Measurements from ENCODE around the gene CAMK2G.
"Not testable (repeated sequence)": the region's sequence is repeated elsewhere in the genome, so short reads cannot be mapped to it uniquely, and the experiment has no call there.

CAMK2G gene

DNA sequence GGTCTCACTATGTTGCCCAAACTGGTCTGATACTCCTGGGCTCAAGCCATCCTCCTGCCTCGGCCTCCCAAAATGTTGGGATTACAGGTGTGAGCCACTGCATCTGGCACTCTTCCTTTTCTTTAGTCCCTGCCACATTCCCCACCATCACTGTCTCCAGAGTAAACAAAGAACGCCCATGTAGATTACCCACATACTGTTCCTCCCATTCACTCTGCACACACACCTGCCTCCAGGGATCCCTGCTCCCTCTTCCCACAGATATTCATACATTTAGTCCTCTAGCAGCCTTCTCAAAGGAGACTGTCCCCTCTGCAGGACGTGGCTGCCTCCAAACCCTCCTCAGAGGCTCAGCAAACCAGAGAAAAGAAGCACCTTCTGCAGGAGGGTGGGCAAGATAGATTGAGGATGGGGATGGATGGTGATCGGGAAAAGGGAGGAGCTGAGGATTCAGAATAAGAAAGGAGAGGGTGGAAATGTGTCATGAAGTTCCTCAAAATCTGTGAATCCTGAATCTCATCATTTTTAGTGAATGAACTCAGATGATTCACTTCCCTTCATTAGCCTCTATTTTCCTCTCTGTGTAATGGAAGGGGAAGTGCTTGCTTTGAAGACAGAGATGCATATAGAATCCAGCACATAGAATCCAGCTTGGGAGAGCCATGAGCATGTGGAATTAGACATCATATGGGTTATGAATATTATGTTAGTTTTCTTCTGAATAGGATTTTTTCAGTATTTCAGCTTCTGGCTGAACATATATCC lies 31.1 kb upstream of the CAMK2G start:
- in situ Hi-C loops (cut with MboI; ENCODE audit: low sequenced_read_pairs) = no loop called here

DNA sequence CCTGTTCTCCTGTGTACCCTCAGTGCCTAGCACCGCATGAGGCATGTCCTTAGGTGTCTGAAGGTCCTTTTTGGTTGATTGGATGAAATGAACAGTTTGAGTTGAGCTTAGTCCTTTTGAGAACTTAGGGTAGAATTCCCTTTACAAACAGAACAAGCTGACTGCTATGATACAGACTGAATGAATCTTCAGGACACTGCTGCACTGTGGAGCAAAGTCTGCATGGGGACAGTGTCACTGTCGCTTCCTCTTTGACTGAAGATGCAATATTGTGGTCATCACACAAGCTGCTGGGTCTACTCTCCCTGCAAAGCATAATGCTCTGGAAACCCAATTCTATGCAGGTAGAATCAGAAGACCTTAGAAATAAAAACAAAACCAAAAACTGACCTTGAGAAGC lies 28.0 kb upstream of the CAMK2G start:
- in situ Hi-C loops (cut with MboI; ENCODE audit: low sequenced_read_pairs) = no loop called here

DNA sequence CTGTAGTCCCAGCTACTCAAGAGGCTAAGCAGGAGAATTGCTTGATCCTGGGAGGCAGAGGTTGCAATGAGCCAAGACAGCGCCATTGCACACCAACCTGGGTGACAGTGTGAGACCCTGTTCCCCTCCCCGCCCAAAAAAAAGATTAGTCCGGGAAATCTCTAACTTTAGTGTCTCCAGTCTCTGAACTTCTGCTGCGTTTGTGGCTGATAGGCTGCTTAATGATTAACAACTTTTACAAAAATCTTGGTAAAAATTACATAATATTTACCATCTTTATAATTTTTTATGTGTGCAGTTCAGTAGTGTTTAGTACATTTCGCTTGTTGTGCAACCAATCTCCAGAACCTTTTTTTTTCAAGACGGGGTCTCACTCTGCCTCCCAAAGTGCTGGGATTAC lies 26.9 kb upstream of the CAMK2G start:
- in situ Hi-C loops (cut with MboI; ENCODE audit: low sequenced_read_pairs) = no loop called here

DNA sequence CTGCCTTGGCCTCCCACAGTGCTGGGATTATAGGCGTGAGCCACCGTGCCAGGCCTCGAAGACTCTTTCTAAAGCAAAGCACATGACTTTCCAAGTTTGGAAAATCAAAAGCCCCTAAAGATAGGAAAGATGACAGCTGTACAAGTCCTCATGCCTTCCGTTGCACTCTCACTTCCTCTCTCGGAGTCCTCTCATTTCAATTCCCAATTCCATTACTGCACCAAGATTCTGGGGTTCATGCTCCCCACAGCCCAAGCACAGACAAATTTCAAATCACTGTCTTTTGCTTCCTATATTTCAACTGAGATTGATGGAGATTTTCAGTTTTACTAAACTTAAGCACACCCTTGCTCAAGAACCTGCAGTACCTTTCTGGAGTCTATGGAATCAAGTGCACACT lies 25.7 kb upstream of the CAMK2G start:
- in situ Hi-C loops (cut with MboI; ENCODE audit: low sequenced_read_pairs) = no loop called here

DNA sequence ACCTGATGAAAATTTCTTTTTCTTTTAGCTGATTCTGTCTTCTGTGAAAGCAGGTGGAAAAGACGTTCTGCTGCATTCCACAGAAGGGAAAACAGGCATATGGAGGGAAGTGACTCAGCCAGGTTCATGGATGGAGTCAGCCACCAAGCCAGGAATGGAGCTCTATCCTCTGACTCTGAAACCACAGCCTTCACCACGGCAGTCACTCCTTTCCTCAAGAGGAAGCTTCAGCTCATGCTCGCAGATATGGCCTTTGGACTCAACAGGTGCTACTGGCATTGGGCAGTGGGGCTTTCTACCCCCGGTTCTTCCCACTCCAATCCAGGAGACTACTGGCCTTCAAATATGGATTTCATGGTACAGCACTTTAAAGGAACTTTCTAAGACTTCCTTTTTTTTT lies 25.1 kb upstream of the CAMK2G start:
- in situ Hi-C loops (cut with MboI; ENCODE audit: low sequenced_read_pairs) = no loop called here

DNA sequence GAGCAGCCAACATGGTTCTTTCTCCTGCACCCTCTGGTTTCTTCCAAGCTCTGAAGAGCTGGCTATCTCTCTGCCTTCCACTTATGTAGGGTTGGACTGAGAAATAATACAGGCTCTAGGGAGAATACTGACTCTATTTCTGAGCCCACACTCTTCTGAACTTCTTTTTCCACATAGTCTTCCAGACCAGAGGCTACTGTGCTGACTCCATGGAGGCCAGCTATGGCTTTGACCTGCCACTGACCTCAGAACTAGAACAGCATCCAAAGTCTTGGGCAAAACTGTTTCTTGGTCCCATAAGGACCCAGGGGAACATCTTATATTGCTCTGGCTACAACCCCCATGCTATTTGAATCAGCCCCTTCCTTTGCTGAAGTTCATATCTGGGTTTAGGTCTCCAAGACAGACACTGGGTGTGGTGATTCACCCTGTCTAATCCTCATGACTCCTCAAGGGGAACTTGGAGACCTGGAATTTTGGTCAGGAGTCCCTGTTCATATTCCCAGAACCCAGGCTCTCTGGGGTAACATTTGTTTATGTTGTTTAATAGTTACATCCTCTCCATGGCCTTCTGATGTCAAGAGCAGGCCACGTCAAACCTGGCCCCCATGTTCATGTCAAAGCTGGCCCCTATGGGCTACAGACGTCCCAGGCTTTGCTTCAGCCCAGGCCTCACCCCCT lies 24.5 kb upstream of the CAMK2G start:
- in situ Hi-C loops (cut with MboI; ENCODE audit: low sequenced_read_pairs) = no loop called here

DNA sequence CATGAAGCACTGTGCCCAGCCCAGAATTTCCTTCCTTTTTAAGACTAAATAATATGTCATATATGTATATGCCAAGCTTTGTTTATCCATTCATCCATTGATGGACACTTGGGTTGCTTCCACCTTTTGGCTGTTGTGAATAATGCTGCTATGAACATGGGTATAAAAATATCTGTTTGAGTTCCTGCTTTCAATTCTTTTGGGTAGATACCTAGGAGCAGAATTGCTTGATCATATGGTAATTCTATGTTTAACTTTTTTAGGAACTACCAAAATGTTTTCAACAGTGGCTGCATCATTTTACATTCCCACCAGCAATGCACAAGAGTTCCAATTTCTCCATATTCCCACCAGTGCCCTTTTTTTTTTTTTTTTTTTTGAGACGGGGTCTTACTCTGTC lies 23.3 kb upstream of the CAMK2G start:
- in situ Hi-C loops (cut with MboI; ENCODE audit: low sequenced_read_pairs) = no loop called here

DNA sequence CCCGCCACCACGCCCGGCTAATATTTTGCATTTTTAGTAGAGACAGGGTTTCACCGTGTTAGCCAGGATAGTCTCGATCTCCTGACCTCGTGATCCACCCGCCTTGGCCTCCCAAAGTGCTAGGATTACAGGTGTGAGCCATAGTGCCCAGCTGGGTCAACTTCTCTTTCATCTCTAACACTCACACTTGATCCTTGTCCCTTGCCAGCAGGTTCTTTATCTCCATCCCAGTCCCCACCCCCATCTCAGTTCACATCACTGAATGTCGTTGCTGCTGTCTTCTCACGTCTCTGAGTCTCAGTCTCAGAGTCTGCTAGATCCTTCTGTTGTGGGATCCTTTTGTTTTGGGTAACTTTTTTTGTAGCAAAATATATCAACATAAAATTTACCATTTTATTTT lies 21.0 kb upstream of the CAMK2G start:
- in situ Hi-C loops (cut with MboI; ENCODE audit: low sequenced_read_pairs) = not testable (repeated sequence)

DNA sequence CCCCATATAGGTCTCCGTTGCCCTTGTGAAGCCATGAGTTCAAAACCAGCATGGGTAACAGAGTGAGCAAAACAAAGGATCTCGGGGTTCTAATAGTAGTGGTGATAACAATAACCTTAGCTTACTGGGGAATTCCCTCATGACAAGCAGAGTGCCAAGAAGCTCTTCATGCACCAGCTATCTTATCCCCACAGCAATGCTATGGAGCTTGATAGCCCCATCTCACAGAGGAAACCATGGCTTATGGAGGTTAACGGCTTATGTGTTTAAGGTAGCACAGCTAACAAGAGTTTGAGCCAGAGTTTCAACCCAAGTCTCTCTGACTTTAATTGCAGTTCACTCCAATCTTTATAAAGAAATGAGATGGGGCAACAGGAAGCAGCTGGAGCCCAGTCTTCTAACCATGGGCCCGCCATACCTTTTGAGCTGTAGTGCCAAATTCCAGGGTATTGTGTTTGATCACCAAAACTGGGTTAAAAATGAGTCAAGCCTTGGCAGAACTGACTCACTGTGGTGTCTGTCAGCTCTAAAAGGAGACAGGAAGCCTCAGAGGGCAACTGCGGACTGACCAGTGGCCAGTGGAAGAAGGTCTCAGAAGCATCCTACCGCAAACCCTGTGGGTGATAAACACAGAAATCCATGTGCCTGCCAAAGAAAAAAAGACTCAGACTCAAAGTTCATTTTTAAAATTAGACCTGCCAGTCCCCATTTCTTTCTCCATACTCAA lies 20.1 kb upstream of the CAMK2G start:
- in situ Hi-C loops (cut with MboI; ENCODE audit: low sequenced_read_pairs) = no loop called here

DNA sequence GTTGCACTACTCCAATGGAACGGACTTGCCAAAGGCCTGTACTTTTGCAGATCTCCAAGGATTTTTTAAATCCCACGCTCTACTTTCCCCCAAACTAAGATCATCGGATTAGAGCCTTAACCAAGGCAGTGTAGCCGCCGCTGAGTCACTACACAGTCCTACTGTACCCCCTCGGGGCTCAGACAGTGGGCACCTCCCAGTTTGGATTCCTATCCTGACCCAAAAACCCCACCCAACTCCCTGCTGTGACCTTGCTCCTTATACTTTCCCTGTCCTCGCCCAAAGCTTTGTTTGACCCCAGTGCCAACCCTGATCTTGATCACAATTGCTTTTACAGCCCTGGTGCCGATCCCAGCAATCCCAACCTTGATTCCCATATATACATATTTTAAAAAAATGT lies 19.1 kb upstream of the CAMK2G start:
- in situ Hi-C loops (cut with MboI; ENCODE audit: low sequenced_read_pairs) = no loop called here

DNA sequence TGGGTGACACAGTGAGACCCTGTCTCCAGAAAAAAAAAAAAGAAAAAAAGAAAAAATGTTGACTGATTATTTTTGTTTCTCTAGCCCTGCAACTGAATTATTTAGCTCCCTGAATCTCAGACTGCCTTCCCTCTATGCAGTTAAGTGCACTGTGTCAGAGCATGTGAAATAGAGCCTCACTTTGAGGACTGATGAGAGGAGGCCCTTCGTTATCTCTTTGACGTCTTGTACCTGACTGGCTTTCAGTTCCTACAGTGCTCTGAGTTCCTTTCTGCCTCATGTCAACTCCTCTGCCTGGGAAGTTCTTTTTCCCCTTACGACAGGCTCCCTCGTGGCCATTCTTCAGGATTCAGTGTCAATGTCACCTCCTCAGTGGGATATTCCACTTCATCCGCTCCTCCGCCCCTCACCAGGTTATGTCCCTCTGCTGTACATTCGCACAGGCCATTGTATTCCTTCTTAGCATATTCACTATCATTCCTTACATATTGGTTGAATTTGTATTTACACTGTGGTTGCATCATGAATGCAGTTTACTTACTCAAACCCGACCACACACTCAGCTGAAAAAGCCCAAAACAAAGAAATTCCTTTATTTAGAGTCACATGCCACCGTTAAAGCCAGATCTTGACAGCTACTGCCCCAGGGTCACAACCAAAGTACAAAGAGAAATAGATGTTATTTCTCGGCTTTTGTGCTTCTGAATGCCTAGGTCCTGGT lies 18.1 kb upstream of the CAMK2G start:
- in situ Hi-C loops (cut with MboI; ENCODE audit: low sequenced_read_pairs) = no loop called here

DNA sequence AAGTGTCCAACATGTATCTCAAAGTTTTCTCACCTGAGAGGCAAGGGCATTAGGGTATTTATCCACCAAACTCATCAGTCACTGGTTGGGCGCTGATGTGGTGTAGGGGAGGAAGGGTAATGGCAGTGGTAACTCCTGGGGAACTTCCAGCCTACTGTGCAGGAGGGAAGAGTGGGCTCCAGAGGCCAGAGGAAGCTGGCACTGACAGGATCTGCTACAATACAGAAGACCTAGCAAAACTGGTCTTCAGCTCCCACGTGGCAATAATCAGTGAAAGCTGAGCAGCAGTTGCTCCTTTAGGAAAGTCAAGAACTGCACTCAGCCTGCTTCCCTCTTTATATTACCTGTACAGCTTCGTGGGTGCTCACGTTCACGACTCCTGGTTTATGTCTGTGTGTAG lies 17.2 kb upstream of the CAMK2G start:
- in situ Hi-C loops (cut with MboI; ENCODE audit: low sequenced_read_pairs) = no loop called here

DNA sequence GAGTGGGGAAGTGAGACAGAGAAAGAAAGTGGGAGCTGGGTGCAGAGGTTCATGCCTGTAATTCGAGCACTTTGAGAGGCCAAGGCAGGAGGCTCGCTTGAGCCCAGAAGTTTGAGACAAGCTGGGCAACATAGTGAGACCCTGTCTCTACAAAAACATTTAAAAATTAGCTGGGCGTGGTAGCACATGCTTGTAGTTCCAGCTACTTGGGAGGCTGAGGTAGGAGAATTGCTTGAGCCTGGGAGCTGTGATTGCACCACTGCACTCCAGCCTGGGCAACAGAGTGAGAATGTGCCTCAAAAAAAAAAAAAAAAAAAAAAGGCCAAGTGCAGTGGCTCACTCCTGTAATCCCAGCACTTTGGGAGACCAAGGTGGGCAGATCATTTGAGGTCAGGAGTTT lies 16.5 kb upstream of the CAMK2G start:
- in situ Hi-C loops (cut with MboI; ENCODE audit: low sequenced_read_pairs) = not testable (repeated sequence)

DNA sequence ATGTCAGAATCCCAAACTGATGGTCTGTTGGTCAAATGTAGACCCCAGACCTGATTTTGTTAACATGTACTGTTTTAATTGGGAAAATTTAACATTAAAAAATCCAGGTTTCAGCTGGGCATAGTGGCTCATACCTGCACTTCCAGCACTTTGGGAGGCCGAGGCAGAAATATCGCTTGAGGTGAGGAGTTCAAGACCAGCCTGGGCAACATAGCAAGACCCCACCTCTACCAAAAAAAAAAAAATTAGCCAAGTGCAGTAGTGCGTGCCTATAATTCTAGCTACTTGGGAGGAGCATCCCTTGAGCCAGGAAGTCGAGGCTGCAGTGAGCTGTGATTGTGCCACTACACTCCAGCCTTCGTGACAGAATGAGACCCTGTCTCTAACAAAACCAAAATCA lies 15.9 kb upstream of the CAMK2G start:
- in situ Hi-C loops (cut with MboI; ENCODE audit: low sequenced_read_pairs) = no loop called here

DNA sequence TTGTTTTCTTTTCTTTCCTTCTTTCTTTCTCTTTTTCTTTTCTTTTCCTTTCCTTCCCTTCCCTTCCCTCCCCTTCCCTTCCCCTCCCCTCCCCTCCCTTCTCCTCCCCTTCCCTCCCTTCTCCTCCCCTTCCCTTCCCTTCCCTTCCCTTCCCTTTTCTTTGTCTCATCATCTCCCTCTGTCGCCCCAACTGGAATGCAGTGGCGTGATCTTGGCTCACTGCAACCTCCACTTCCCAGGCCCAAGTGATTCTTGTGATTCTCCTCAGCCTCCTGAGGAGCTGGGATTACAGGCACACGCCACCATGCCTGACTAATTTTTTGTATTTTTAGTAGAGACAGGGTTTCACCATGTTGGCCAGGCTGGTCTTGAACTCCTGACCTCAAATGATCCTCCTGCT lies 15.1 kb upstream of the CAMK2G start:
- in situ Hi-C loops (cut with MboI; ENCODE audit: low sequenced_read_pairs) = not testable (repeated sequence)

DNA sequence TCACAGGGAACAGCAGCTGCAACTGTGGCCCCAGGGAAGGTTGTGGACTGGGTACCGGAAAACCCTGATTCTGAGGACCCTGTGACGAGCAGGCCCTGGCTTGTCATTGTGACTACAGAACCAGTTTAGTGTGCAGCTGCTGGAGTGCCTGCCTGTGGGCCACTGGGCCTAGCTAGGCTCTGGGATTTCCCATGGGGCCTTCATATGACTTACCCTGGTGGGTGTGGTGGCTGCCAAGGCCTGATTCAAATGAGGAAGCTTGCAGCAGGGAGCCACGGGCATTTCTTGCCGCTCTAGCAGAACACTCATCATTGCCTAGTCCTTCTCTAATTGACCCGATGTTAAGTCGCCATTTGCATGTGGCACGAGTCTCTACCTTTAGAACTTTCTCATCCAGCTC lies 14.7 kb upstream of the CAMK2G start:
- in situ Hi-C loops (cut with MboI; ENCODE audit: low sequenced_read_pairs) = no loop called here

DNA sequence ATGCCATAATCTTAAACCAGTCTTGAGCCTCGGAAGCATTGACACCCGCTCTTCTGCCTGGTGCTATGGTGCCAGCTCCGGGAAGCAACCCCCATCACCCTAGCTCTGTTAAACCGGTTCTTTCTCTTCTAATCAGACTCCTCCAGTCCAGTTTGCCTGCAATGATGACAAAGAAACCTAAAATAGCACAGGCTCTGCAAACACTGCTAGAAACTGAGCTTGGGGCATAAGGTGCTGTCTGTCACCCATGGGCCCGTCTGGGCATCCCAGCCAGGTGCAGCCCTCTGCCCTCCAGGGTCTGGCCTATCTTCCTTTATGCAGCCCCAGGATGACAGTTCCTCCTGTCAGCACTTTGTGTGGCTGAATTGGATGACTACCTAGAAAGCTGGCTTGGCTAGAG lies 14.2 kb upstream of the CAMK2G start:
- in situ Hi-C loops (cut with MboI; ENCODE audit: low sequenced_read_pairs) = no loop called here

DNA sequence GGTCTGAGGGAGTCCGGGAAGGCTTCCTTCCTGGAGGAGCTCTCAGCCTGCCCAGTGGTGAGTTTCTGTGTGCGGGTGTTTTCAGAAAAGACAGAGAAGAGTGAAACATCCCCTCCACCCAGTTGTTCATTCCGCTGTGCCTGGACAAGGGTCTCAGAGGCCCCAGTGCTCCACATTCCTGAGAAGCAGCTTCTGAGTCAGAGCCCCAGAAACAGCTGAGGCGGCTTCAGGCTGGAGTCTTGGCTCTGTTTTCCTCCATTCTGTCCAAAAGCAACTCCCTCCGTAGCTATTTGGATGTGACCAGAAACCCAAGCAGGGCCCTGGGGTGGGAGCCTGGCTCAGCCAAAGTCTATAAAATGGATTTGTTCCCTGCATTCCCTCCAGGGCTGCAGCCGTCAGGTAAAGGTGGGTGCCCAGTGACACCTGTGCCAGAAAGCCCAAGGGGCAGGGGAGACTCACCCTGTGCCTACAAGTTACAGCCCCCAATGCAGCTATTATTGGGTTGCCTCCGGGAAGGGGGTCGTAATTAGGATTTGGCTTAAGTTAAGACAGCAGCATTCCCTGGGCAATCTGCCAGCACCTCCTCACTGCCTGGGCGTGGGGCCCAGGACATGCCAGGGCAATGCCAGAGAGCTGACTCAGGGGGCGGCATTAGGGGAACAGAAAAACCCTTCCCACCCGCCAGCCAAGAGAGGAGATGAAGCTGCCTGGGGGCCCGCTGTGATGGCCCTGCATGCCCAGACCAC lies 13.1 kb upstream of the CAMK2G start:
- in situ Hi-C loops (cut with MboI; ENCODE audit: low sequenced_read_pairs) = no loop called here

DNA sequence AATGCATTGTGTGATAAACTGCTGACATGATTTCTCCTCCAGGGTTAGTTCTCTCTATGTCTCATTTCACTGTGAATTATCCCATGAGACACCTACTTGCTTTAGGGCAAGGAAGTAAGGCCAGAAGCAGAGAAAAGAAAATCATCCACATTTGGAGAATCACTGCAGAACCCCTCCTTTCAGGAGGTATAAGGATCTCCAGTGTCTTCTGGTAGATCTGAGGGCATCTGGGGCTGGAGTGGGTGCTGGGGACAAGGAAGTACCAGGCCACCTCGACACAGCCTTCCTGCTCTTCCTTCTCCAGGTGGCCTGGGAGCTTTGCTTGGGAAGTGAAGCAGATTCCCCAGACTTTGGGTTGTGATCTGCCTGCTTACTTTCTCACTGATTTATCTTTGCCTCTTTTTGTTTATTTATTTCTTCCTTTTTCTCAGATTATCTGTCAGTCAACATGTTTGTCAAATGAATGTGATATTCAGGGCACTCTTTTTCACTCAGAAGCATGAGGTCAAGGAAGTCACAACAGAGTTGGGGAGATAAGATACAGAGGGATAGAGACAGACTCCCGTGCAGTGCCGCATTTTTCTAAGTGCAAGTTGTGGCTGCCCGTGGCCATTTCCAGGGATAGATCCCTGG lies 12.4 kb upstream of the CAMK2G start:
- in situ Hi-C loops (cut with MboI; ENCODE audit: low sequenced_read_pairs) = no loop called here

DNA sequence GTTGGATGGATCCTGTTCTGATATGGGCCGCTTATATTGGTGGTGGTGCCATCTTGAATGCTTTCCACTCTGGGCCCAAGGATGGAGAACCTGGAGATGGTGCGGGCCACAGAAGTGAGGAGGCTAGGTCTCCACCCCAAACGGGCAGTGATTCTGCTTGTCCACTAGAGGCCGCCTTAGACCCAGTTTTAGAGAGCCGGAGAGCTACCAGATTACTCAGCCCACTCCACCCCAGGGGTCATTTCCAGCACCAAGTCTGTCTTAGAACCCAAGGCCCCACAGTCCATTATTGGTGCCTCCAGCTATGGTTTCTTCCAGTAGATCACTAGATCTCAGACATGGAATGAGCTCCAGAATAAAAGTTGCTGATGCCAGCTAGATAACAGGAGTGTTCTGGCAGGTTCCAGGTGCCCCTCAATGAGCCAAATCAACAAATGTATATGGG lies 11.8 kb upstream of the CAMK2G start:
- in situ Hi-C loops (cut with MboI; ENCODE audit: low sequenced_read_pairs) = no loop called here
